ENCODE measurements around the gene THEMIS.
A peak's percentile ranks its signal among the peaks of the same experiment; 100 is the strongest.
"Not testable (repeated sequence)": the region's sequence is repeated elsewhere in the genome, so short reads cannot be mapped to it uniquely, and the experiment has no call there.

THEMIS gene

GRCh38 chr6:127900935-127901334 lies at the start of gene THEMIS:
TSS of gene THEMIS (minus strand) at chr6:127901058. CDS start at chr6:127900932, 126 bp downstream.
- DNase-seq, result no peak

GRCh38 chr6:127949251-127949650 lies 48.4 kb upstream of the THEMIS start:
- DNase-seq, result no peak

GRCh38 chr6:127946388-127946787 lies 45.5 kb upstream of the THEMIS start:
- DNase-seq, result no peak

GRCh38 chr6:127945434-127946097 lies 44.7 kb upstream of the THEMIS start:
- DNase-seq, result no peak

GRCh38 chr6:127941228-127941627 lies 40.4 kb upstream of the THEMIS start:
- no peak for DNase-seq

GRCh38 chr6:127939442-127940066 lies 38.7 kb upstream of the THEMIS start:
- DNase-seq, result no peak

GRCh38 chr6:127938701-127939100 lies 37.8 kb upstream of the THEMIS start:
- no peak for DNase-seq

GRCh38 chr6:127937747-127938146 lies 36.9 kb upstream of the THEMIS start:
- no peak for DNase-seq

GRCh38 chr6:127937102-127937501 lies 36.2 kb upstream of the THEMIS start:
- DNase-seq, result no peak

- no peak for DNase-seq
These were observed 34.1 kb upstream of the THEMIS start for GRCh38 chr6:127934956-127935355.

GRCh38 chr6:127933852-127934840 lies 33.3 kb upstream of the THEMIS start:
- DNase-seq, result no peak

GRCh38 chr6:127933137-127933536 lies 32.3 kb upstream of the THEMIS start:
- no peak for DNase-seq

- no peak for DNase-seq
These were observed 31.9 kb upstream of the THEMIS start for GRCh38 chr6:127932708-127933107.

- DNase-seq, result not testable (repeated sequence)
These were observed 25.6 kb upstream of the THEMIS start for GRCh38 chr6:127926441-127926840.

GRCh38 chr6:127924440-127924839 lies 23.6 kb upstream of the THEMIS start:
- DNase-seq, result no peak

GRCh38 chr6:127924031-127924430 lies 23.2 kb upstream of the THEMIS start:
- DNase-seq, result no peak

GRCh38 chr6:127923135-127923534 lies 22.3 kb upstream of the THEMIS start:
- DNase-seq, result no peak

- no peak for DNase-seq
These were observed 21.1 kb upstream of the THEMIS start for GRCh38 chr6:127921982-127922381.

- DNase-seq, result peak in 2 of 51 donors; percentile 0 to 2
These were observed 19.9 kb upstream of the THEMIS start for GRCh38 chr6:127920804-127921203.

GRCh38 chr6:127918506-127919427 lies 17.9 kb upstream of the THEMIS start:
- DNase-seq, result no peak

- no peak for DNase-seq
These were observed 16.9 kb upstream of the THEMIS start for GRCh38 chr6:127917766-127918165.
